ENCODE measurements around the gene GPR32.

The GPR32 gene

DNA sequence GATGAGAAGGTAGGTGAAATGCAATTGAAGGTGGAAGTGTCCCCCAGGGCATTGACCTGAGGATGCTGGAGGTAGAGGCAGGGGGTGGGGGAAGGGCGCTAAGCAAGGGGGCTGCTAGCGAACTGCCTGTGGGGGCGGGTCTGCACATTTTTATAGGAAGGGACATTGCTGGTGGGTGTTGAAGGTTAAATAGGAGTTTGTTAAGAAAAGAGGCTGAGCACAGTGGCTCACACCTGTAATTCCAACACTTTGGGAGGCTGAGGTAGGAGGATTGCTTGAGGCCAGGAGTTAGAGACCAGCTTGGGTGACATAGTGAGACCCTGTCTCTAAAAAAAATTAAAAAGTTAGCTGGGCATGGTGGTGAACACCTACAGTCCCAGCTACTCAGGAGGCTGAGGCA is 14.4 kb downstream of the GPR32 start:
- TF ChIP-seq FOXA1 (IDR thresholded peaks at IDR 0.05), result no peak
- TF ChIP-seq SP1 (IDR thresholded peaks at IDR 0.05), result no peak
- no peak for TF ChIP-seq CTBP1 (IDR thresholded peaks at IDR 0.05; ENCODE audit: borderline replicate concordance)
- no peak for TF ChIP-seq NFRKB (IDR thresholded peaks at IDR 0.05)
- no peak for TF ChIP-seq L3MBTL2 (conservative IDR thresholded peaks at IDR 0.05)
- no peak for TF ChIP-seq ELF4 (IDR thresholded peaks at IDR 0.05)
- TF ChIP-seq FOXM1 (IDR thresholded peaks at IDR 0.05; ENCODE audit: borderline replicate concordance), result no peak
- TF ChIP-seq, protein P1, sequence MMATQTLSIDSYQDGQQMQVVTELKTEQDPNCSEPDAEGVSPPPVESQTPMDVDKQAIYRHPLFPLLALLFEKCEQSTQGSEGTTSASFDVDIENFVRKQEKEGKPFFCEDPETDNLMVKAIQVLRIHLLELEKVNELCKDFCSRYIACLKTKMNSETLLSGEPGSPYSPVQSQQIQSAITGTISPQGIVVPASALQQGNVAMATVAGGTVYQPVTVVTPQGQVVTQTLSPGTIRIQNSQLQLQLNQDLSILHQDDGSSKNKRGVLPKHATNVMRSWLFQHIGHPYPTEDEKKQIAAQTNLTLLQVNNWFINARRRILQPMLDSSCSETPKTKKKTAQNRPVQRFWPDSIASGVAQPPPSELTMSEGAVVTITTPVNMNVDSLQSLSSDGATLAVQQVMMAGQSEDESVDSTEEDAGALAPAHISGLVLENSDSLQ (IDR thresholded peaks at IDR 0.05), result no peak
- TF ChIP-seq LEF1 (IDR thresholded peaks at IDR 0.05; ENCODE audit: borderline replicate concordance), result no peak
- TF ChIP-seq BHLHE40 (IDR thresholded peaks at IDR 0.05; ENCODE audit: borderline replicate concordance), result no peak
- no peak for TF ChIP-seq ZNF384 (IDR thresholded peaks at IDR 0.05)
- DNase-seq (ENCODE audit: extremely low spot score), result no peak
- CTCF ChIA-PET, result interaction anchor here (0.6 to 0.9 kb wide), 2 partner anchors 11 to 570 kb away, joined by 3 read pairs; no protein-coding TSS in a partner anchor
- POLR2A ChIA-PET, result interaction anchor here (2.0 kb wide), 1 partner anchor 11 kb away, joined by 4 read pairs; no protein-coding TSS in a partner anchor

DNA sequence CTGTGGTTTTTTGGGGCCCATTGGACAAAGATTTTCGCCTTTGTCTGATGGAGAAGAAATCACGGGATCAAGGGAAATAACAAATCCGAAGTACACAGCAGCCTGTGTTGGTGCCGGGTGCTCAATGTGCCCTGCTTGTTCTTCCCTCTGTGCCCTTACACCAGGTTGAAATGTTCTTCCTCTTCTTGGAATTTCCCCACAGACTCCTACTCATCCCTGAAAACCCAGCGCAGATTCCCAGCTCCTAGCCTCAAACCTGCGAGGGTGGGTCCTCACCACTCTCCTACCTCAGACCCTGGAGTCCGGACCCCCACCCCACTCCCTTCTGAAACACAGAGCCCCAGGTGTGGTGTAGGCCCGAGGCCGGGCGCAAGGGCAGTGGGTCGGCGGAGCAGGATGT is 15.1 kb downstream of the GPR32 start:
- TF ChIP-seq, protein P1 (IDR thresholded peaks at IDR 0.05), result no peak
- TF ChIP-seq FOXK2 (IDR thresholded peaks at IDR 0.05) (no peak), FOXA1 (IDR thresholded peaks at IDR 0.05) (no peak), CTBP1 (IDR thresholded peaks at IDR 0.05; ENCODE audit: borderline replicate concordance) (no peak), FOXM1 (IDR thresholded peaks at IDR 0.05; ENCODE audit: borderline replicate concordance) (no peak), BHLHE40 (IDR thresholded peaks at IDR 0.05; ENCODE audit: borderline replicate concordance) (no peak), SP1 (IDR thresholded peaks at IDR 0.05) (no peak), HDGF (IDR thresholded peaks at IDR 0.05; ENCODE audit: borderline replicate concordance) (no peak), SUZ12 (IDR thresholded peaks at IDR 0.05) (no peak), TARDBP (IDR thresholded peaks at IDR 0.05) (no peak), NFRKB (IDR thresholded peaks at IDR 0.05) (no peak), LEF1 (IDR thresholded peaks at IDR 0.05; ENCODE audit: borderline replicate concordance) (no peak), ARNT (IDR thresholded peaks at IDR 0.05) (no peak), L3MBTL2 (conservative IDR thresholded peaks at IDR 0.05) (no peak), ELF4 (IDR thresholded peaks at IDR 0.05) (no peak), ZNF384 (IDR thresholded peaks at IDR 0.05) (no peak)
- DNase-seq (ENCODE audit: extremely low spot score), result no peak
- CTCF ChIA-PET, result interaction anchor here (0.9 kb wide), 1 partner anchor 11 kb away, joined by 3 read pairs; no protein-coding TSS in a partner anchor
- POLR2A ChIA-PET, result no interaction called here

DNA sequence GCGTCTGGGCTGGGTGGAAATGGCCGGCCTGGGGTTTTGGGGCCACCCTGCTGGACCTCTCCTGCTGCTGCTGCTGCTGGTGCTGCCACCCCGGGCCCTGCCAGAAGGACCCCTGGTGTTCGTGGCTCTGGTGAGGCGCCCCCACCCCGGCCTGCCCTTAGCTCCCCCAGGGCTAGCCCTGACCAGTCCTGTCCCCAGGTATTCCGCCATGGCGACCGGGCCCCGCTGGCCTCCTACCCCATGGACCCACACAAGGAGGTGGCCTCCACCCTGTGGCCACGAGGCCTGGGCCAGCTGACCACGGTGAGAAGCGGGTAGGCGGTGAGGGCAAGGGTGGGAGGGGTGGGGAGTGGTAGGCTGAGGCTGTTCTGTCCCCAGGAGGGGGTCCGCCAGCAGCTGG is 20.1 kb downstream of the GPR32 start, which contains the start of gene ACP4:
Gene ACP4 (plus strand): TSS at position 20 of the 400 bp plus-strand sequence. CDS start 0 bp downstream, at position 20.
- DNase-seq (ENCODE audit: extremely low spot score), result no peak
- TF ChIP-seq FOXM1 (IDR thresholded peaks at IDR 0.05; ENCODE audit: borderline replicate concordance), result no peak
- CTCF ChIA-PET, result interaction anchor here (1.4 kb wide), 1 partner anchor 132 kb away, joined by 3 read pairs; no protein-coding TSS in a partner anchor
- POLR2A ChIA-PET, result no interaction called here

DNA sequence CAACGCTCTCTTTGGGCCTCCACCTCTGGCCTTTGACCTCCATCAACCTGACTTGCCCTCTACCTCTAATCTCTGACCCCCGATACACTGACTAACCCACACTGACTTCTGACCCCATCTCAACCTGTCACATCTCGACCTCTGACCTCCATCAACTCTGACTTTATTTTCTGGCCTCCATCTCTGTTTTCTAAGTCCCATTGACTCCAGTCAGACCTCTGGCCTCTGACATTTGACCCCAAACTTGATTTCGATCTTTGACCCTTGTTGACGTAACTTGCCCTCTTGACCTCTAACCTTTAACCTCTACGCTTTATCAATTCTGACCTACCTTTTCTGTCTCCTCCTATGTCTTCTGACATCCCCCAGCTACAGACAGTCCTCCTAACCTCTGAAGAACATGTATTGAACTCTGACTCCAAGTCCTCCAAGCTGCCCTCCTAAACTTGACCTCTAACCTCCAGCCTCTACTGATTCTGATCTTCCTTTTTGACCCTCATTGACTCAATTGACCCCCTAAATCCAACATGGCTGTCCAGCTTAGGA is 20.7 kb downstream of the GPR32 start:
- TF ChIP-seq LEF1 (IDR thresholded peaks at IDR 0.05; ENCODE audit: borderline replicate concordance) (no peak), CTBP1 (IDR thresholded peaks at IDR 0.05; ENCODE audit: borderline replicate concordance) (no peak), ARNT (IDR thresholded peaks at IDR 0.05) (no peak), ELF4 (IDR thresholded peaks at IDR 0.05) (0 out of 2 replicates have a peak, but pooled peaks have one; percentile 21), L3MBTL2 (conservative IDR thresholded peaks at IDR 0.05) (0 out of 2 replicates have a peak, but pooled peaks have one; percentile 9)
- DNase-seq (ENCODE audit: extremely low spot score), result no peak
- POLR2A ChIA-PET, result no interaction called here
- CTCF ChIA-PET, result interaction anchor here (1.4 kb wide), 1 partner anchor 131 kb away, joined by 3 read pairs; no protein-coding TSS in a partner anchor

DNA sequence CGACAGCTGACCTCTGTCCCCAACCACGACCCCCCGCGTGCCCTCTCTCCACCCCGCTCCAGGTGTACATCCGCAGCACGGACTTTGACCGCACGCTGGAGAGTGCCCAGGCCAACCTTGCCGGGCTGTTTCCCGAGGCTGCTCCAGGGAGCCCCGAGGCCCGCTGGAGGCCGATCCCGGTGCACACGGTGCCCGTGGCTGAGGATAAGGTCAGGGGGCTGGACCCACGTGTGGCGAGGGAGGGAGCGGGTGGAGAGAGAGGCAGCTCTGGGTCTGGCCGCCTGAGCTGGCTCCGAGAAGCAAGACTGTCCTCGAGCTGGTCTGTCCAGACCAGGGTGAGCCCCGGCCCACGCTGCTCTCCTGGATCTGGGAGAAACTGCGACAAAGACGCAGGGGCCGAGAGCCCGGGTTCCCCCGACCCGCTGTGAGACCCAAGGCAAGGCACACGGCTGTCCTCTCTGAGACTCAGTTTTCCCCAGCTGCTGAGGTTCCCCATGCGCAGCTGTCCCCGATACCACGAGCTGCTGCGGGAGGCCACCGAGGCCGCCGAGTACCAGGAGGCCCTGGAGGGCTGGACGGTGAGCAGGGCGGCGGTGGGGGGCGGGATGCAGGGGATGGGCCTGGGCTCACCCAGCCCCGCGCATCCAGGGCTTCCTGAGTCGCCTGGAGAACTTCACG is 21.5 kb downstream of the GPR32 start:
- CTCF ChIA-PET, result no interaction called here
- POLR2A ChIA-PET, result no interaction called here
- no peak for TF ChIP-seq ARNT (IDR thresholded peaks at IDR 0.05)
- TF ChIP-seq ELF4 (IDR thresholded peaks at IDR 0.05), result no peak
- no peak for TF ChIP-seq SP1 (IDR thresholded peaks at IDR 0.05)
- TF ChIP-seq FOXK2 (IDR thresholded peaks at IDR 0.05), result no peak
- no peak for TF ChIP-seq SUZ12 (IDR thresholded peaks at IDR 0.05)
- TF ChIP-seq ZNF384 (IDR thresholded peaks at IDR 0.05), result no peak
- no peak for TF ChIP-seq L3MBTL2 (conservative IDR thresholded peaks at IDR 0.05)
- no peak for TF ChIP-seq LEF1 (IDR thresholded peaks at IDR 0.05; ENCODE audit: borderline replicate concordance)
- no peak for TF ChIP-seq BHLHE40 (IDR thresholded peaks at IDR 0.05; ENCODE audit: borderline replicate concordance)
- no peak for TF ChIP-seq FOXA1 (IDR thresholded peaks at IDR 0.05)
- TF ChIP-seq, protein P1 (IDR thresholded peaks at IDR 0.05), result no peak
- no peak for TF ChIP-seq NFRKB (IDR thresholded peaks at IDR 0.05)
- TF ChIP-seq FOXM1 (IDR thresholded peaks at IDR 0.05; ENCODE audit: borderline replicate concordance), result no peak
- no peak for TF ChIP-seq TARDBP (IDR thresholded peaks at IDR 0.05)
- DNase-seq (ENCODE audit: extremely low spot score), result no peak

All from HEK293T (cell line).